Measurements from ENCODE around the gene UROS. TPM values are rescaled to one million over a fixed set of nuclear protein-coding genes. Genes with fewer than 3 reads are reported as not detected.

The UROS gene
- polyA plus RNA-seq, 1 donor from 2014 or later, result 55.1 TPM

- H3K4me1 Mint-ChIP-seq, result peaks cover 0 to 2% (median 0%) of the 10 kb centered on the region in 3 donors
- no peaks in the 10 kb centered on the region for H3K27me3 Mint-ChIP-seq
- H3K9me3 Mint-ChIP-seq, result no peaks in the 10 kb centered on the region
- peaks cover 9% of the 10 kb centered on the region for H3K36me3 Mint-ChIP-seq
- H3K27ac Mint-ChIP-seq, result no peak overlapping the region
- no peak overlapping the region for H3K4me3 Mint-ChIP-seq
Measured at GRCh38 chr10:125845617-125846016, 22.6 kb upstream of the UROS start.

DNA sequence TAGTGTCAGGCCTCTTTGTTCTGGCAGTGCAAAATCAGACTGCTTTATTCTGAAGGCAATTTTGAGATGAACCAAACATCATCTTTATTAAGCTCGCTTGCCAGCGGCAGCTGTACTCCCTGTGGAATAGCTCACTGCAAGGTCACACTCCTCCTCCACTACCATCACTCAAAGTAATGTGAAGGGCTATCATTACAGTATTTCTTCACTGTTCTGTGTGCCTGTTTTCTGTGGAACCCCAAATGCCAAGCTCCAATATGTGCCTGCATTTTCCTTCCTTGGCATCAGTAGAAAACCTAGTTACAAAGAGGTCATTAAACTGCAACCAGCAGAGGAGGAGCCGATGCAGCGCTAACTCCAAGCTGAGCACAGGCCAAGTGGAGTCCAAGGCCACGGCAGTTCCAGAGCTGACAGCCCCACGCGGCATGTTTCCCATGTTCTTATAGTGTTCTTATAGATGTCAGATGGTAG, 21.7 kb upstream of the UROS start:
- H3K27me3 Mint-ChIP-seq, result no peaks in the 10 kb centered on the region
- peaks cover 0 to 2% (median 0%) of the 10 kb centered on the region in 3 donors for H3K4me1 Mint-ChIP-seq
- H3K27ac Mint-ChIP-seq, result no peak overlapping the region
- no peak overlapping the region for H3K4me3 Mint-ChIP-seq
- H3K36me3 Mint-ChIP-seq, result peaks cover 9% of the 10 kb centered on the region
- no peaks in the 10 kb centered on the region for H3K9me3 Mint-ChIP-seq

- H3K36me3 Mint-ChIP-seq, result peaks cover 9% of the 10 kb centered on the region
- no peaks in the 10 kb centered on the region for H3K27me3 Mint-ChIP-seq
- H3K4me3 Mint-ChIP-seq, result no peak overlapping the region
- H3K4me1 Mint-ChIP-seq, result peaks cover 0 to 2% (median 0%) of the 10 kb centered on the region in 3 donors
- H3K27ac Mint-ChIP-seq, result peak overlapping the region in 1 of 3 donors; percentile 34
- no peaks in the 10 kb centered on the region for H3K9me3 Mint-ChIP-seq
Measured at GRCh38 chr10:125843603-125844329, 20.7 kb upstream of the UROS start.

DNA sequence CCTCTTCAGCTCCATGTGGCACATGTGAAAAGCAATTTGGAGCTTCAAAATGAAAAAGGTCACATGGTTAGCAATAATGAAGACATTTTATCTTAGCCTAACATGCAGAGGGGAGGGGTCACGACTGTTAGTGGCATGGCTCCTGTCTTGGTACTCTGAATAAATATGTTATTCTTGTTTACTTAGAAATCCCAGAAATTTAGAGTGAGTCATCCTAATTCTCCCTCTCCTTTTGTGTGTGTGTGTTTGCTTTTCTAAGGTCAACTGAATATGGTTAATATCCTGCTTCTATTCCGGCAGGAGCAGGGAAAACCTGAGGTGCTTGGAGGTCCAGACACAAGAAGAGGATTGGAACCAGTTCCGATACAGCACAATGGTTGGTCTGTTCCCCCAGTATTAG, 17.9 kb upstream of the UROS start:
- H3K4me1 Mint-ChIP-seq, result no peaks in the 10 kb centered on the region
- H3K27ac Mint-ChIP-seq, result no peak overlapping the region
- no peaks in the 10 kb centered on the region for H3K27me3 Mint-ChIP-seq
- no peaks in the 10 kb centered on the region for H3K9me3 Mint-ChIP-seq
- peaks cover 7% of the 10 kb centered on the region for H3K36me3 Mint-ChIP-seq
- no peak overlapping the region for H3K4me3 Mint-ChIP-seq

- H3K4me1 Mint-ChIP-seq, result no peaks in the 10 kb centered on the region
- no peaks in the 10 kb centered on the region for H3K27me3 Mint-ChIP-seq
- H3K4me3 Mint-ChIP-seq, result no peak overlapping the region
- no peak overlapping the region for H3K27ac Mint-ChIP-seq
- peaks cover 3% of the 10 kb centered on the region for H3K36me3 Mint-ChIP-seq
- H3K9me3 Mint-ChIP-seq, result no peaks in the 10 kb centered on the region
Measured at GRCh38 chr10:125840406-125840805, 17.3 kb upstream of the UROS start.

DNA sequence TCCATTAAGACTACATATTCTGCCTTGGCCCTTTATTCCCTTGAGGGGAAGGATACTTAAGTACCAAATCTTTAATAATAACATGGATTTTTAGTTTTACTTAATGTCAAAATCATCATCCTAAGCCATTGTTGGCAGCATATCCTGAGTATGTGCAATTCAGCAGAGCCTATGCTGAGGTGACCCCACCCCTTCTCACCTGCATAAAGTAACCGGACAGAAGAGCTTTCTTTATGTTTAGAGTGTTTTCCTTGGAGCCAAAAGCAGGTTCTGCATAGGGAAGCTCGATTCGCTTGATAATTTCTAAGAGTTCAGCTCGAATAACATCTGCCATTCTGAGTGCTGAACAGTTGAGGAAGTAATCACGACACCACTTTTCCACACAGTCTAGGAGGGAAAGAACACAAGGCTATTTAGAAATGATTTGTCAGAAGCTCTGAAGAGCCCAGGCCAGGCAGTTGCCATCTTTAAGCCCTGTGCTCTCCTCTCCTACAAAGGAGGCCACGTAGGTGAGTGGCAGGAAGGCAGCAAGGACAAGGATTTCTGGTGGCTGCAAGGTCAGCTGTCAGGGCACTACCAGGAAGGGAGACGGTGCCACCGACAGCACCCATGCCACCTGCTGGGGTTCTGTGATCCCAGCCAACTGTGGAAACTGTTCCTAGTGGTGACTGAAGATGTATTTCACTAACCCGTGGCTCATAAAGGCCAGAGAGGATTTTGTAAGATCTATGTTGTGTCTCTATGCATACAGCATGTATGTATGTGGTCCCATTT, 15.9 kb upstream of the UROS start:
- no peak overlapping the region for H3K4me3 Mint-ChIP-seq
- no peaks in the 10 kb centered on the region for H3K9me3 Mint-ChIP-seq
- no peaks in the 10 kb centered on the region for H3K4me1 Mint-ChIP-seq
- H3K27ac Mint-ChIP-seq, result no peak overlapping the region
- H3K27me3 Mint-ChIP-seq, result no peaks in the 10 kb centered on the region
- H3K36me3 Mint-ChIP-seq, result peaks cover 3% of the 10 kb centered on the region

DNA sequence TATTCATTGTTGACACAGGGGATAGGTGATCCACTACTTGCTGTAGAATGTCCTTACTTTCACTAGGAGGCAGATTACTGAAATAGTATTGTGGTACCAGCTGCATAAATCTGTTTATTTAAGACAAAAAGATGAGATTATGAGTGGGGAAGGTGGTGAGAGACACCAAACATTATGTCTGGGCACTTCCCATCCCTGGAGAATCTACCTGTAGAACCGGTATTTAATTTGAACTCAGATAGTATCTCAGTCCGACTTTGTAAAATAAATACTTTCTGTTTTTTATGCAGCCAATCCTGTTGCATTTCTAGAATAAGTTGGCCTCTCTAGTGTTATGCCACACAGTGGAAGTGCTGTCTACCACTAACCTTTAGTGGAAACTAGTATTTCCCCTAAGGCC, 13.7 kb upstream of the UROS start:
- Mint-ChIP-seq H3K27me3 (no peaks in the 10 kb centered on the region), H3K36me3 (peaks cover 3% of the 10 kb centered on the region), H3K4me3 (no peak overlapping the region), H3K9me3 (no peaks in the 10 kb centered on the region), H3K27ac (no peak overlapping the region), H3K4me1 (no peaks in the 10 kb centered on the region)

- Mint-ChIP-seq H3K27ac (no peak overlapping the region), H3K36me3 (no peaks in the 10 kb centered on the region), H3K4me1 (peaks cover 5 to 13% (median 8%) of the 10 kb centered on the region in 3 donors), H3K27me3 (no peaks in the 10 kb centered on the region), H3K4me3 (no peak overlapping the region), H3K9me3 (no peaks in the 10 kb centered on the region)
Measured at GRCh38 chr10:125828311-125828710, 5.3 kb upstream of the UROS start.

GRCh38 chr10:125827133-125827532, 4.1 kb upstream of the UROS start:
- Mint-ChIP-seq H3K9me3 (no peaks in the 10 kb centered on the region), H3K36me3 (no peaks in the 10 kb centered on the region), H3K4me1 (peaks cover 5 to 13% (median 8%) of the 10 kb centered on the region in 3 donors), H3K27ac (no peak overlapping the region), H3K4me3 (peak overlapping the region in 2 of 4 donors; percentile 49 to 60), H3K27me3 (no peaks in the 10 kb centered on the region)

- Mint-ChIP-seq H3K27me3 (no peaks in the 10 kb centered on the region), H3K36me3 (no peaks in the 10 kb centered on the region), H3K27ac (no peak overlapping the region), H3K4me3 (no peak overlapping the region), H3K9me3 (no peaks in the 10 kb centered on the region), H3K4me1 (peaks cover 17 to 24% (median 19%) of the 10 kb centered on the region in 3 donors)
Measured at GRCh38 chr10:125824736-125825135, 1.7 kb upstream of the UROS start.

DNA sequence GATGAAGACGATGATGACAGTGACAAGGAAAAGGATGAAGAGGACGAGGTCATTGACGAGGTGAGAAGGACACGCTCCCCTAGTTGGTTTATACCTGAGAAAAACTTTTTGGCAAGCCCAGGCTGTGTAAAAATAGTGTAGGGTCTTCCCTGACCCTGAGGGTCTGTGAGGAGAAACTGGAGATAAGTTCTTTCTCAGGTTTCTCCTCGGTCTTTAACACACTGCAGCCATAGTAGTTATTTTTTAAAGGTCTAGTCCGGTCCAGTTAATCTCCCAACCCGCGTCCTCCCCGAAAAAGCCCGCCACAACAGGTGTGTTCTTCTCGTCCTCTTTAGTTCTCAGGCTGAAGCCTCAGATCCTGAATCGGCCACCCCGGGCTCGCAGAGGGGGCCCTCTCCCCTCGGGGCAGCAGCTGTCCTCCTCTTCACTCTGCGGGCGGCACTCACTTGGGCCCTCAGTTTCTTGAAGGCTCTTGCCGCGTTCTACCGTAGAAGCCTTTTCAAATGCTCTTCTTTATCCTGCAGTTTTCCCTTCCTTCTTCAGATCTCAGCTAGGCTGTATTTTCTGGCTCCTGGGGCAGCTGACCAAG, 699 bp upstream of the UROS start:
- no peaks in the 10 kb centered on the region for H3K9me3 Mint-ChIP-seq
- no peak overlapping the region for H3K4me3 Mint-ChIP-seq
- peaks cover 17 to 24% (median 19%) of the 10 kb centered on the region in 3 donors for H3K4me1 Mint-ChIP-seq
- no peaks in the 10 kb centered on the region for H3K27me3 Mint-ChIP-seq
- no peak overlapping the region for H3K27ac Mint-ChIP-seq
- no peaks in the 10 kb centered on the region for H3K36me3 Mint-ChIP-seq

DNA sequence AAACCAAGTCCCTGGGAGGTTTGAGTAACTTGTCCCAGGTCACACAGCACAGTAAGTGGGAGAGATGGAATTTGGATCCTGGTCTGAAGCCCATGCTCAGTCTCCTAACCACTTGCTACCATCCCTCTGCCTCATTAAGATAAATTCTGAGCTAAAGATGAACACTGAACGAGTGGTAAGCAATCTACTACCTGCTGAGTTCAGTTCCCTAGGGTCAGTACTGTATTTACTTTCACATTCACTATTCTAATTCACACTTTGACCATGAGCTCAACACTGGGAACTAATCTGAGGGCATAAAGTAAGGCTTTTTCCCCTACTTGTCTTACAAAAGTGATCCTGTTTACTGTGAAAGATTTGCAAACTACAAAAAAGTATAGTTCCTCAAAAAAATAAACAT, 2.4 kb downstream of the UROS start:
- Mint-ChIP-seq H3K27me3 (no peaks in the 10 kb centered on the region), H3K9me3 (no peaks in the 10 kb centered on the region), H3K4me3 (peak overlapping the region in 3 of 4 donors; percentile 23 to 84 (median 24)), H3K4me1 (peaks cover 11 to 18% (median 12%) of the 10 kb centered on the region in 3 donors), H3K27ac (peak overlapping the region in 1 of 3 donors; percentile 72), H3K36me3 (no peaks in the 10 kb centered on the region)

- H3K36me3 Mint-ChIP-seq, result peaks cover 8% of the 10 kb centered on the region
- no peaks in the 10 kb centered on the region for H3K9me3 Mint-ChIP-seq
- no peaks in the 10 kb centered on the region for H3K27me3 Mint-ChIP-seq
- H3K27ac Mint-ChIP-seq, result no peak overlapping the region
- H3K4me1 Mint-ChIP-seq, result peaks cover 11 to 14% (median 12%) of the 10 kb centered on the region in 3 donors
- no peak overlapping the region for H3K4me3 Mint-ChIP-seq
Measured at GRCh38 chr10:125817337-125817946, 5.6 kb downstream of the UROS start.

DNA sequence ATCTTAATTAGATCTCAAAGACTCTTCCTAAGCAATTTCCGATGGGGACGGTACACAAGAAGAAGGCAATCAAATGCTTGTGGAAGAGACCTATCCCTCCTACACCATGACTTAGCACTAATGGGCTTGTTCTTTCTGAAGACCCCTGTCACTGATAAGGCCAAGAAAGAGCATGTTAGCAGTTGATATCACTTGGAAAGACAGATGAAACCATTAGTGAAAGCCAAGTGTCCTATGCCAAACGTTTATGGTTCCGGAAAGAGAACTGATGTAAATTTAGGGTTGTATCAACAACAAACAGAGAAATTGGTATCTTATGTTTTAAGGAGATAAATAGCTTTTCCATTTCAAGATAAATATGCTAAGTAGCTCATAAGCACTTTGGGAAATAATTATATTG, 6.5 kb downstream of the UROS start:
- Mint-ChIP-seq H3K4me1 (peaks cover 6 to 10% (median 8%) of the 10 kb centered on the region in 3 donors), H3K27me3 (no peaks in the 10 kb centered on the region), H3K27ac (no peak overlapping the region), H3K4me3 (no peak overlapping the region), H3K9me3 (no peaks in the 10 kb centered on the region), H3K36me3 (peaks cover 11% of the 10 kb centered on the region)

DNA sequence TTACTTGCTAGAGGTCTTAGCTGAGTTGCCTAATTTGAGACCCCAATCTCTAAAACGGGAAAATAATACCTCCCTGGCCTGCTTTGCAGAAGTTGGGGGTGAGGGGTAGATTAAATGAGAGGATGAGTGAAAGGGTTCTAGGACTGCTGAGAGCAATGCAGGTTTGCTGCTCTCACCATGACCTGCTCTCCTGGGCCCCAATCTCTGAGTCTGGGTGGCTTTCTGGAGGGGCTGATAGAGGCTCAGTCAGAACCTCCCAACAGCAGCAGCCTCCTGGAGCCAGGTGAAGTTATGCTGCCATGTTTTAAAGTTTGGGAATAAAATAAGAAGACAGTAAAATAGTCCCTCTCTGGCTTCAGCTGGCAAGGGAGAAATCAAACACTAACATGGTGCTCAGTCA, 7.3 kb downstream of the UROS start:
- no peak overlapping the region for H3K27ac Mint-ChIP-seq
- H3K4me1 Mint-ChIP-seq, result peaks cover under 1 to 3% (median 3%) of the 10 kb centered on the region in 3 donors
- peaks cover 0 to 2% (median 0%) of the 10 kb centered on the region in 3 donors for H3K9me3 Mint-ChIP-seq
- peaks cover 11% of the 10 kb centered on the region for H3K36me3 Mint-ChIP-seq
- H3K4me3 Mint-ChIP-seq, result no peak overlapping the region
- no peaks in the 10 kb centered on the region for H3K27me3 Mint-ChIP-seq
